ENCODE measurements around the gene CUZD1.

DNA sequence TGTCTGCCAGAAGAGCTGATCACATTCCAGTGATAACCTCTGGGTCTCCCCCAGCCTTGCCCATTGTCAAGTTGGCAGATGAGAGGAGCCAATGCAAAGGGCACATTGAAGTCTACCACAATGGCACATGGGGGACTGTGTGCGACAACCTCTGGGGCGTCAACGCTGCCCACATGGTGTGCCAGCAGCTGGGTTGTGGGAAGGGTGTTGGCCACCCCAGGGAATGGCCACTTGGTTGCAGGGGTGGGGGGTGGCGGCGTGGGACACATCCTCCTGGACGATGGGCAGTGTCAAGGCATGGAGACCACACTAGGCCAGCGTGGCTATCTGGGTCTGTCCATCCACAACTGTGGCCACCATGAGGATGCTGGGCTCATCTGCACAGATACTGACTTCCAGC, 43.4 kb downstream of the CUZD1 start:
- TF ChIP-seq, protein P1, sequence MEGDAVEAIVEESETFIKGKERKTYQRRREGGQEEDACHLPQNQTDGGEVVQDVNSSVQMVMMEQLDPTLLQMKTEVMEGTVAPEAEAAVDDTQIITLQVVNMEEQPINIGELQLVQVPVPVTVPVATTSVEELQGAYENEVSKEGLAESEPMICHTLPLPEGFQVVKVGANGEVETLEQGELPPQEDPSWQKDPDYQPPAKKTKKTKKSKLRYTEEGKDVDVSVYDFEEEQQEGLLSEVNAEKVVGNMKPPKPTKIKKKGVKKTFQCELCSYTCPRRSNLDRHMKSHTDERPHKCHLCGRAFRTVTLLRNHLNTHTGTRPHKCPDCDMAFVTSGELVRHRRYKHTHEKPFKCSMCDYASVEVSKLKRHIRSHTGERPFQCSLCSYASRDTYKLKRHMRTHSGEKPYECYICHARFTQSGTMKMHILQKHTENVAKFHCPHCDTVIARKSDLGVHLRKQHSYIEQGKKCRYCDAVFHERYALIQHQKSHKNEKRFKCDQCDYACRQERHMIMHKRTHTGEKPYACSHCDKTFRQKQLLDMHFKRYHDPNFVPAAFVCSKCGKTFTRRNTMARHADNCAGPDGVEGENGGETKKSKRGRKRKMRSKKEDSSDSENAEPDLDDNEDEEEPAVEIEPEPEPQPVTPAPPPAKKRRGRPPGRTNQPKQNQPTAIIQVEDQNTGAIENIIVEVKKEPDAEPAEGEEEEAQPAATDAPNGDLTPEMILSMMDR (IDR thresholded peaks at IDR 0.05; ENCODE audit: borderline replicate concordance, extremely low read depth, low read length, poor library complexity, severe bottlenecking) = no peak
- TF ChIP-seq EZH2 (IDR thresholded peaks at IDR 0.05; ENCODE audit: borderline replicate concordance, low read depth, low read length, severe bottlenecking) = no peak
